B cell (primary cell): ENCODE results near the gene KCTD20. TPM values are rescaled to one million over a fixed set of nuclear protein-coding genes. Genes with fewer than 3 reads are reported as not detected.

ENCODE experiments used
- ATAC-seq: fragments of 200-7000 bp; cut with Tn5 transposase; one replicate; pipeline ENCODE4 v1.10.0; 2021; ENCODE audit warnings: low read depth, mild to moderate bottlenecking, moderate number of reproducible peaks, moderate library complexity
- CTCF ChIA-PET: fragments of 350-600 bp; sonication (Branson Sonifier 250); formaldehyde crosslinking; loops from one replicate; lab custom pipeline; 2021; ENCODE audit warnings: antibody characterized with exemption, inconsistent platforms; lab: Charles Lee
- POLR2A ChIA-PET: fragments of 350-600 bp; sonication (Branson Sonifier 250); formaldehyde crosslinking; loops from one replicate; lab custom pipeline; 2021; ENCODE audit warnings: antibody characterized with exemption; lab: Charles Lee
- DNase-seq: peaks from one replicate; pipeline ENCODE4 v3.0.0; 2013
- H2AFZ ChIP-seq: 2 replicates; pipeline ENCODE4 v1.6.1; 2012; ENCODE audit warnings: mild to moderate bottlenecking, low read depth, low read length; ENCODE audit not compliant: insufficient read depth, poor library complexity, severe bottlenecking
- H3K27ac ChIP-seq, 2 donors: 1 replicate in 1 of 2; 2 replicates in 1 of 2; pipeline ENCODE4 v1.5.1; 2012 to 2013; ENCODE audit warnings: low read length in 2 of 2, mild to moderate bottlenecking in 2 of 2, moderate library complexity in 1 of 2
- H3K27me3 ChIP-seq, 4 experiments: fragments of 200-600 bp in 1 of 4; sonication (generic) in 1 of 4; replicated peaks in 1 of 4; 1 replicate in 2 of 4; 2 replicates in 2 of 4; pipeline versions ENCODE4 v1.6.1 to v1.7.0; 2013 to 2016; ENCODE audit warnings: low read length in 3 of 4, mild to moderate bottlenecking in 2 of 4, mixed read lengths in 1 of 4, moderate library complexity in 1 of 4; ENCODE audit not compliant: insufficient read depth in 4 of 4, control insufficient read depth in 3 of 4; ENCODE audit errors: control extremely low read depth in 1 of 4
- H3K36me3 ChIP-seq, 2 experiments: replicated peaks in 1 of 2; 1 replicate in 1 of 2; 2 replicates in 1 of 2; pipeline versions ENCODE4 v1.6.1 to v1.7.1; 2013; ENCODE audit warnings: low read length in 1 of 2; ENCODE audit not compliant: insufficient read depth in 2 of 2, control insufficient read depth in 1 of 2; ENCODE audit errors: control extremely low read depth in 1 of 2, extremely low read depth in 1 of 2
- H3K4me1 ChIP-seq, 2 donors: fragments of 200-600 bp in 1 of 2; sonication (generic) in 1 of 2; 1 replicate in 1 of 2; 2 replicates in 1 of 2; pipeline versions ENCODE4 v1.5.1 to v1.6.1; 2013 to 2017; ENCODE audit warnings: low read length in 2 of 2; ENCODE audit not compliant: control insufficient read depth in 2 of 2, insufficient read depth in 2 of 2
- H3K4me2 ChIP-seq: replicated peaks from 2 replicates; pipeline ENCODE3; 2012; ENCODE audit warnings: mild to moderate bottlenecking, low read depth, low read length; ENCODE audit not compliant: poor library complexity, severe bottlenecking
- H3K4me3 ChIP-seq, 5 experiments: fragments of 200-600 bp in 1 of 5; sonication (generic) in 1 of 5; 1 replicate in 3 of 5; 2 replicates in 2 of 5; pipeline versions ENCODE4 v1.5.1 to v1.7.0; 2011 to 2016; ENCODE audit warnings: low read length in 4 of 5, mild to moderate bottlenecking in 4 of 5, low read depth in 2 of 5, control low read depth in 1 of 5, moderate library complexity in 1 of 5; ENCODE audit not compliant: insufficient read depth in 1 of 5; ENCODE audit errors: control extremely low read depth in 1 of 5, extremely low read depth in 1 of 5
- H3K79me2 ChIP-seq: fragments of 200-600 bp; sonication (generic); one replicate; pipeline ENCODE4 v1.6.0; 2016; ENCODE audit warnings: low read length; ENCODE audit not compliant: control insufficient read depth, insufficient read depth
- H3K9ac ChIP-seq: fragments of 200-600 bp; sonication (generic); 2 replicates; pipeline ENCODE4 v1.6.1; 2017; ENCODE audit warnings: mild to moderate bottlenecking, low read length, moderate library complexity
- H3K9me3 ChIP-seq, 3 donors: one replicate each; pipeline versions ENCODE4 v1.6.1 to v1.7.1; 2013; ENCODE audit warnings: low read length in 2 of 3; ENCODE audit not compliant: control insufficient read depth in 2 of 3, insufficient read depth in 1 of 3; ENCODE audit errors: control extremely low read depth in 1 of 3
- H4K20me1 ChIP-seq: 2 replicates; pipeline ENCODE4 v1.6.0; 2012; ENCODE audit warnings: mild to moderate bottlenecking, low read length; ENCODE audit not compliant: insufficient read depth, control insufficient read depth, poor library complexity, severe bottlenecking
- H3K27ac Mint-ChIP-seq: one replicate; pipeline ENCODE4 v1.8.0; 2021; ENCODE audit warnings: mixed read lengths
- H3K27me3 Mint-ChIP-seq: one replicate; pipeline ENCODE4 v1.8.0; 2021; ENCODE audit warnings: mixed read lengths
- H3K4me1 Mint-ChIP-seq: one replicate; pipeline ENCODE4 v1.8.0; 2021; ENCODE audit warnings: mixed read lengths
- H3K4me3 Mint-ChIP-seq: one replicate; pipeline ENCODE4 v1.8.0; 2021; ENCODE audit warnings: mixed read lengths
- H3K9me3 Mint-ChIP-seq: one replicate; pipeline ENCODE4 v1.8.0; 2022; ENCODE audit warnings: mixed read lengths; ENCODE audit not compliant: insufficient read depth
- EZH2 ChIP-seq: IDR thresholded peaks from 2 replicates; pipeline ENCODE4 v1.6.1; 2012; ENCODE audit warnings: borderline replicate concordance, low read depth, mild to moderate bottlenecking, moderate library complexity, low read length; ENCODE audit not compliant: insufficient read depth, poor library complexity, severe bottlenecking
- WGBS: methylation state at CpG from one replicate; pipeline ENCODE4 v1.1.5; 2013; ENCODE audit warnings: missing lambda C conversion rate; ENCODE audit not compliant: insufficient coverage; 5-methylcytosine and 5-hydroxymethylcytosine counted together
- intact Hi-C: fragments of 100-400 bp; cut with micrococcal nuclease; formaldehyde crosslinking; loops from one replicate; pipeline ENCODE4 v1.10.0; 2022
- polyA plus RNA-seq: library from polyadenylated mRNA; depleted of rRNA; stranded (reverse); fragments of >200 nt; gene quantifications from 2 replicates; pipeline ENCODE4 v1.2.3, GENCODE V29; 2012
- total RNA-seq, 2 donors: library from RNA; stranded (reverse); fragments of 120-200 nt in 1 of 2; gene quantifications; 1 replicate in 1 of 2; 2 replicates in 1 of 2; pipeline versions ENCODE4 v1.2.3 to v1.2.4, GENCODE V29; 2013 to 2022
- TF ChIP-seq, protein P1 (sequence below): fragments of 200-600 bp; IDR thresholded peaks from one replicate; pipeline ENCODE4 v1.8.0; 2022; ENCODE audit warnings: antibody characterized with exemption, mild to moderate bottlenecking

The KCTD20 gene
- total and polyA plus RNA-seq, 2 donors (not counting 1 experiment from before 2014, with no cell fraction given): 19.5 to 37.5 TPM

DNA sequence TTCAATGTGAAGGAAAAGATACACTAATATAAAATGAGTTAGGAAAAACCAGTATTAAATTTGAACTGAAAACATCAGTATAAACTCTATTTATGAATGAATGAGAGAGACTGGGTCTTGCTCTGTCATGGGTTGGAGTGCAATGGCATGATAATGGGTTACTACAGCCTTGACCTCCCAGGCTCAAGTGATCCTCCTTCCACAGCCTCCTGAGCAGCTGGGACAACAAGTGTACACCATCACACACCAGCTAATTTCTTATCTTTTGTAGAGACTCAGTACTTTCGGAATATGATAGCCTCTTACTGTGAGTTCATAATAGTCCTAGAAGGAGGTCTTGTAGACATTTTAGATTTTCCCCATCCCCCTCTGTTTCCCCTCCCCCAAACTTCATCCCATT is 21.4 kb downstream of the KCTD20 start:
- CTCF ChIA-PET: no interaction called here
- H4K20me1 ChIP-seq: peaks cover 43% of the 10 kb centered on the region
- no peak overlapping the region for H3K9ac ChIP-seq
- POLR2A ChIA-PET: no interaction called here
- no peak overlapping the region for H3K4me3 Mint-ChIP-seq
- no peak for TF ChIP-seq EZH2
- TF ChIP-seq, protein P1, sequence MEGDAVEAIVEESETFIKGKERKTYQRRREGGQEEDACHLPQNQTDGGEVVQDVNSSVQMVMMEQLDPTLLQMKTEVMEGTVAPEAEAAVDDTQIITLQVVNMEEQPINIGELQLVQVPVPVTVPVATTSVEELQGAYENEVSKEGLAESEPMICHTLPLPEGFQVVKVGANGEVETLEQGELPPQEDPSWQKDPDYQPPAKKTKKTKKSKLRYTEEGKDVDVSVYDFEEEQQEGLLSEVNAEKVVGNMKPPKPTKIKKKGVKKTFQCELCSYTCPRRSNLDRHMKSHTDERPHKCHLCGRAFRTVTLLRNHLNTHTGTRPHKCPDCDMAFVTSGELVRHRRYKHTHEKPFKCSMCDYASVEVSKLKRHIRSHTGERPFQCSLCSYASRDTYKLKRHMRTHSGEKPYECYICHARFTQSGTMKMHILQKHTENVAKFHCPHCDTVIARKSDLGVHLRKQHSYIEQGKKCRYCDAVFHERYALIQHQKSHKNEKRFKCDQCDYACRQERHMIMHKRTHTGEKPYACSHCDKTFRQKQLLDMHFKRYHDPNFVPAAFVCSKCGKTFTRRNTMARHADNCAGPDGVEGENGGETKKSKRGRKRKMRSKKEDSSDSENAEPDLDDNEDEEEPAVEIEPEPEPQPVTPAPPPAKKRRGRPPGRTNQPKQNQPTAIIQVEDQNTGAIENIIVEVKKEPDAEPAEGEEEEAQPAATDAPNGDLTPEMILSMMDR: no peak
- no peak overlapping the region for H3K4me3 ChIP-seq
- WGBS: no CpG with 5 or more reads among the region's 1 CpG
- peaks cover 86% of the 10 kb centered on the region for H3K79me2 ChIP-seq
- peaks cover 40% of the 10 kb centered on the region for H3K4me1 Mint-ChIP-seq
- no peak overlapping the region for H3K27ac ChIP-seq
- no peaks in the 10 kb centered on the region for H3K27me3 ChIP-seq
- no peaks in the 10 kb centered on the region for H3K27me3 Mint-ChIP-seq
- H3K9me3 ChIP-seq: peaks cover 0 to 4% (median 0%) of the 10 kb centered on the region in 3 donors
- H3K27ac Mint-ChIP-seq: no peak overlapping the region
- H3K9me3 Mint-ChIP-seq: no peaks in the 10 kb centered on the region
- ATAC-seq: no peak
- DNase-seq: no peak
- intact Hi-C loops: no loop called here
- H3K4me2 ChIP-seq: no peak overlapping the region
- H3K4me1 ChIP-seq: peaks cover 0 to 11% of the 10 kb centered on the region in 2 donors
- peaks cover 2 to 7% of the 10 kb centered on the region in 2 experiments for H3K36me3 ChIP-seq
- no peak overlapping the region for H2AFZ ChIP-seq

DNA sequence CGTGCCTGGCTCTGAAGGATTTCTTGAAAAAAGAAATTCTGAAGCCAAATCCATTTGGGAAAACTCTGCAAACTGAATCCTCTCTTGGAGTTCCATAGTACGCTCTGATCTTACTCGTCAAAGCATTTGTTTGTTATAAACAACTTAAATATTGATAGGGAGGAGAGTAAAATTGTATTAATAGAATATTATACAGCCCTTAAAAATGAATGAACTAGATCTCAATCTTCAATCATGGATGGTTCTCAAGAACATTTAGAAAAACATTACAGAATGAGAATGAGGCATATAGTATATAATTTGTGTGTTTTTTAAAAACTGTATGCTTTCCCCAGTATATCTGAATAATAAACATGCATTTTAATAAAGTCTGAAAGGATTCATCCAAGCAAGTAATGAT is 24.8 kb downstream of the KCTD20 start:
- WGBS: 100% methylated on average over 1 of the region's 3 CpGs
- Histone ChIP-seq H4K20me1 (peaks cover 29% of the 10 kb centered on the region), H3K4me3 (no peak overlapping the region), H3K79me2 (peaks cover 56% of the 10 kb centered on the region), H3K27ac (no peak overlapping the region), H3K9ac (no peak overlapping the region), H3K9me3 (peaks cover 0 to 4% (median 0%) of the 10 kb centered on the region in 3 donors), H2AFZ (no peak overlapping the region), H3K4me2 (no peak overlapping the region), H3K4me1 (peaks cover 0 to 4% of the 10 kb centered on the region in 2 donors), H3K36me3 (peaks cover 3 to 20% of the 10 kb centered on the region in 2 experiments), H3K27me3 (no peaks in the 10 kb centered on the region)
- no peak for ATAC-seq
- H3K9me3 Mint-ChIP-seq: no peaks in the 10 kb centered on the region
- ChIA-PET POLR2A (no interaction called here), CTCF (no interaction called here)
- intact Hi-C loops: no loop called here
- DNase-seq: no peak
- no peaks in the 10 kb centered on the region for H3K27me3 Mint-ChIP-seq
- TF ChIP-seq, protein P1: no peak
- TF ChIP-seq EZH2: no peak
- H3K4me1 Mint-ChIP-seq: peaks cover 30% of the 10 kb centered on the region
- no peak overlapping the region for H3K4me3 Mint-ChIP-seq
- H3K27ac Mint-ChIP-seq: no peak overlapping the region
